Measurements from ENCODE around the gene RRP1.

GRCh38 chr21:43777953-43778352, 11.4 kb upstream of the RRP1 start:
- TF ChIP-seq CTCF (IDR thresholded peaks at IDR 0.05) (no peak), ZFX (IDR thresholded peaks at IDR 0.05; ENCODE audit: borderline replicate concordance) (no peak)

All from 22Rv1 (cell line).